PFSK-1 (cell line): ENCODE data around the gene BPIFB3.

Experiments used
- FOXP2 ChIP-seq: optimal IDR thresholded peaks from 2 replicates; pipeline ENCODE3; 2011; ENCODE audit warnings: borderline replicate concordance, control low read depth, inconsistent platforms; ENCODE audit not compliant: insufficient read depth; ENCODE audit errors: extremely low read length, extremely low read depth
- POLR2AphosphoS5 ChIP-seq: IDR thresholded peaks from 2 replicates; pipeline ENCODE4 v1.6.1; 2012; ENCODE audit warnings: low read depth, mild to moderate bottlenecking, control low read depth, low read length, moderate library complexity
- REST ChIP-seq, 2 experiments: IDR thresholded peaks; 2 replicates each; pipeline versions ENCODE4 v1.6.1 to v1.8.0; 2011 to 2012; ENCODE audit warnings: low read depth in 2 of 2, low read length in 2 of 2, control low read depth in 1 of 2, inconsistent platforms in 1 of 2, mild to moderate bottlenecking in 1 of 2, moderate library complexity in 1 of 2; ENCODE audit not compliant: insufficient read depth in 1 of 2
- SIN3A ChIP-seq: IDR thresholded peaks from 2 replicates; pipeline ENCODE4 v1.6.1; 2012; ENCODE audit warnings: mild to moderate bottlenecking, low read length, moderate library complexity, borderline replicate concordance; ENCODE audit not compliant: insufficient read depth
- TAF1 ChIP-seq: IDR thresholded peaks from 2 replicates; pipeline ENCODE4 v1.6.1; 2012; ENCODE audit warnings: low read length, control low read depth, borderline replicate concordance; ENCODE audit not compliant: insufficient read depth

The BPIFB3 gene

GRCh38 chr20:33105316-33105924 is 51.7 kb downstream of the BPIFB3 start:
- TF ChIP-seq TAF1 = no peak

GRCh38 chr20:33108661-33109060 is 55.0 kb downstream of the BPIFB3 start:
- TF ChIP-seq REST (IDR thresholded peaks at IDR 0.05; ENCODE audit: insufficient read depth in 1 of 2, low read depth in 2 of 2, low read length in 2 of 2) (no peak), FOXP2 (no peak)

- TF ChIP-seq FOXP2 = no peak
- no peak for TF ChIP-seq POLR2AphosphoS5
- no peak for TF ChIP-seq TAF1
- TF ChIP-seq SIN3A = no peak
- no peak for TF ChIP-seq REST (IDR thresholded peaks at IDR 0.05; ENCODE audit: insufficient read depth in 1 of 2, low read depth in 2 of 2, low read length in 2 of 2)
These were observed 56.6 kb downstream of the BPIFB3 start for GRCh38 chr20:33110147-33110825.

- TF ChIP-seq SIN3A (no peak), TAF1 (no peak), POLR2AphosphoS5 (no peak), REST (IDR thresholded peaks at IDR 0.05; ENCODE audit: insufficient read depth in 1 of 2, low read depth in 2 of 2, low read length in 2 of 2) (no peak), FOXP2 (no peak)
These were observed 57.6 kb downstream of the BPIFB3 start for GRCh38 chr20:33111306-33111705.

GRCh38 chr20:33112547-33113386 is 59.1 kb downstream of the BPIFB3 start:
- TF ChIP-seq SIN3A = no peak
- TF ChIP-seq POLR2AphosphoS5 = no peak
- TF ChIP-seq FOXP2 = no peak
- no peak for TF ChIP-seq REST (IDR thresholded peaks at IDR 0.05; ENCODE audit: insufficient read depth in 1 of 2, low read depth in 2 of 2, low read length in 2 of 2)
- TF ChIP-seq TAF1 = no peak
